ENCODE measurements around the gene GPR31. TPM values are rescaled to one million over a fixed set of nuclear protein-coding genes. Genes with fewer than 3 reads are reported as not detected.

Gene GPR31
- polyA plus RNA-seq, 1 of the 3 experiments (the other 2 are of a cell fraction): not detected

DNA sequence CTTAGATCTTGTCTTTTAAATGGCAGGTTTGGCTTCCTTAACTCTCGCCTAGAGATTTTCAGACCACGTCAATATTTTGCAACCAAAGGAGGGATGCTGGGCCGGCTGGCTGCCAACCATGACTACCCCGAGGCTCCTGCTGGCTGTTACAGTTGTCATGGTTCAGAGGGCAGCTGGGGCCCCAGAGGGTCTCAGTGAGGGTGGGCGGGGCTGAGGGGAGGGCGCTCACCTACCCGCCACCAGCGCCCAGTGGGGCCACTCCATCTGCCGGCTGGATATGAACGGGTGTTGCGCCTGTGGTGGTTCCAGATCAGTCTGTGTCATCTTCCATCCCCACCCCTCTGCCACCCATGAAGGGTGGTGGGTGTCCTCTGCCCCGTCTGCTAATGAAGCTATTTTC is 12.3 kb downstream of the GPR31 start:
- H4K20me1 ChIP-seq (ENCODE audit: insufficient read depth): no peaks in the 10 kb centered on the region
- no peak overlapping the region for H3K27ac ChIP-seq (ENCODE audit: low read depth in 2 of 2, low read length in 1 of 2)
- no peak overlapping the region for H3K9ac ChIP-seq
- H3K4me2 ChIP-seq: no peak overlapping the region
- TF ChIP-seq USF1 (IDR thresholded peaks at IDR 0.05; ENCODE audit: borderline replicate concordance, low read depth) (no peak), TCF12 (IDR thresholded peaks at IDR 0.05) (no peak), SMC3 (IDR thresholded peaks at IDR 0.05; ENCODE audit: low read depth, low read length) (no peak), FOXM1 (IDR thresholded peaks at IDR 0.05; ENCODE audit: low read depth) (no peak), FOXJ3 (CRISPR knock-in tag; IDR thresholded peaks at IDR 0.05) (no peak), MAX (IDR thresholded peaks at IDR 0.05; ENCODE audit: low read depth) (no peak)
- DNase-seq: no peak
- ChIA-PET POLR2A (no interaction called here), CTCF (interaction anchor here (0.6 to 1.6 kb wide), 4 partner anchors 51 to 370 kb away, joined by 3 to 11 read pairs (median 5); no protein-coding TSS in a partner anchor)
- no peaks in the 10 kb centered on the region for H3K9me3 ChIP-seq
- H3K9me2 ChIP-seq: no peaks in the 10 kb centered on the region
- no peak overlapping the region for H3K4me3 ChIP-seq (ENCODE audit: low read depth in 2 of 2, low read length in 1 of 2)
- H3F3A ChIP-seq (replicated peaks; ENCODE audit: insufficient read depth): no peaks in the 10 kb centered on the region
- 61% methylated on average over 6 of the region's 12 CpGs for WGBS (ENCODE audit: low lambda C conversion rate)
- no peaks in the 10 kb centered on the region for H3K79me2 ChIP-seq (ENCODE audit: insufficient read depth)
- peaks cover 0 to 3% of the 10 kb centered on the region in 2 experiments; a peak in 1 of 4 replicates for H3K4me1 ChIP-seq (ENCODE audit: control insufficient read depth in 1 of 2, insufficient read depth in 2 of 2, low read depth in 1 of 2, low read length in 1 of 2)
- H3K27me3 ChIP-seq (ENCODE audit: insufficient read depth): 0 out of 2 replicates have a peak, but pooled peaks cover 4% of the 10 kb centered on the region
- H2AFZ ChIP-seq (ENCODE audit: low read depth): no peak overlapping the region
- H3K36me3 ChIP-seq (replicated peaks in 1 of 2; ENCODE audit: control insufficient read depth in 1 of 2, insufficient read depth in 2 of 2, low read length in 1 of 2): no peaks in the 10 kb centered on the region

DNA sequence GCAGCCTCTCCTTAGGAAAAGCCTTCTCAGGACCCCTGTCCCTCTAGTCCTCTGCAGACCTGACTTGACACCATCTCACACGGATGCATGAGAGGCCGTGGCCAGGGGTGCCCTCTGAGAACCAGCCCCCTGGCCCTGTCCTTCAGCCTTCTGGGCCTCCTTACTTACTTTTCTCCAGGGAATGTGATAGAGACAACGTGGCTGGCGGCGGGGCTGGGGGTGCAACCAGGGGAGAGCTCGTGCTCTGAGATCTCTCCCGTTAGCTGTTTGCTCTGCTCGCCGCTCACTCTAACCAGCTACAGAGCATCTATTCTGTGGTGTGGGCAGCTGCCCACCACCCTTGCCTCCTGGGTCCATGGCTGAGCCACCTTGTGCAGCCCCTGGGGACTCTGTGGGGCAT is 14.7 kb downstream of the GPR31 start:
- no peak for DNase-seq
- no peak overlapping the region for H2AFZ ChIP-seq (ENCODE audit: low read depth)
- no peaks in the 10 kb centered on the region for H4K20me1 ChIP-seq (ENCODE audit: insufficient read depth)
- H3K9me2 ChIP-seq: no peaks in the 10 kb centered on the region
- TF ChIP-seq GATA2 (CRISPR knock-in tag; IDR thresholded peaks at IDR 0.05): no peak
- TF ChIP-seq MEF2A (IDR thresholded peaks at IDR 0.05; ENCODE audit: borderline replicate concordance, low read depth): no peak
- TF ChIP-seq TAF1 (IDR thresholded peaks at IDR 0.05; ENCODE audit: borderline replicate concordance, low read depth, low read length): no peak
- TF ChIP-seq GABPA (IDR thresholded peaks at IDR 0.05; ENCODE audit: low read depth): no peak
- TF ChIP-seq ZBTB33 (IDR thresholded peaks at IDR 0.05; ENCODE audit: borderline replicate concordance, low read depth): no peak
- no peak for TF ChIP-seq JUND (IDR thresholded peaks at IDR 0.05)
- no peak for TF ChIP-seq RXRA (IDR thresholded peaks at IDR 0.05; ENCODE audit: borderline replicate concordance, low read depth)
- TF ChIP-seq, protein P1, sequence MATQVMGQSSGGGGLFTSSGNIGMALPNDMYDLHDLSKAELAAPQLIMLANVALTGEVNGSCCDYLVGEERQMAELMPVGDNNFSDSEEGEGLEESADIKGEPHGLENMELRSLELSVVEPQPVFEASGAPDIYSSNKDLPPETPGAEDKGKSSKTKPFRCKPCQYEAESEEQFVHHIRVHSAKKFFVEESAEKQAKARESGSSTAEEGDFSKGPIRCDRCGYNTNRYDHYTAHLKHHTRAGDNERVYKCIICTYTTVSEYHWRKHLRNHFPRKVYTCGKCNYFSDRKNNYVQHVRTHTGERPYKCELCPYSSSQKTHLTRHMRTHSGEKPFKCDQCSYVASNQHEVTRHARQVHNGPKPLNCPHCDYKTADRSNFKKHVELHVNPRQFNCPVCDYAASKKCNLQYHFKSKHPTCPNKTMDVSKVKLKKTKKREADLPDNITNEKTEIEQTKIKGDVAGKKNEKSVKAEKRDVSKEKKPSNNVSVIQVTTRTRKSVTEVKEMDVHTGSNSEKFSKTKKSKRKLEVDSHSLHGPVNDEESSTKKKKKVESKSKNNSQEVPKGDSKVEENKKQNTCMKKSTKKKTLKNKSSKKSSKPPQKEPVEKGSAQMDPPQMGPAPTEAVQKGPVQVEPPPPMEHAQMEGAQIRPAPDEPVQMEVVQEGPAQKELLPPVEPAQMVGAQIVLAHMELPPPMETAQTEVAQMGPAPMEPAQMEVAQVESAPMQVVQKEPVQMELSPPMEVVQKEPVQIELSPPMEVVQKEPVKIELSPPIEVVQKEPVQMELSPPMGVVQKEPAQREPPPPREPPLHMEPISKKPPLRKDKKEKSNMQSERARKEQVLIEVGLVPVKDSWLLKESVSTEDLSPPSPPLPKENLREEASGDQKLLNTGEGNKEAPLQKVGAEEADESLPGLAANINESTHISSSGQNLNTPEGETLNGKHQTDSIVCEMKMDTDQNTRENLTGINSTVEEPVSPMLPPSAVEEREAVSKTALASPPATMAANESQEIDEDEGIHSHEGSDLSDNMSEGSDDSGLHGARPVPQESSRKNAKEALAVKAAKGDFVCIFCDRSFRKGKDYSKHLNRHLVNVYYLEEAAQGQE (IDR thresholded peaks at IDR 0.05; ENCODE audit: low read depth, low read length): no peak
- no peak for TF ChIP-seq NFIC (IDR thresholded peaks at IDR 0.05; ENCODE audit: borderline replicate concordance)
- no peak for TF ChIP-seq TCF12 (IDR thresholded peaks at IDR 0.05)
- no peak for TF ChIP-seq POLR2AphosphoS5 (IDR thresholded peaks at IDR 0.05; ENCODE audit: low read depth, low read length)
- no peak for TF ChIP-seq USF1 (IDR thresholded peaks at IDR 0.05; ENCODE audit: borderline replicate concordance, low read depth)
- no peak for TF ChIP-seq FOSL2 (IDR thresholded peaks at IDR 0.05; ENCODE audit: borderline replicate concordance, low read depth)
- no peak for TF ChIP-seq MXI1 (IDR thresholded peaks at IDR 0.05; ENCODE audit: low read depth, low read length)
- WGBS (ENCODE audit: low lambda C conversion rate): 53% methylated on average over 7 of the region's 9 CpGs
- no peaks in the 10 kb centered on the region for H3K79me2 ChIP-seq (ENCODE audit: insufficient read depth)
- ChIA-PET CTCF (interaction anchor here (0.7 to 7.6 kb wide), 10 partner anchors 9 to 368 kb away, joined by 3 to 79 read pairs (median 9); partner anchors contain the start of gene CCR6), POLR2A (no interaction called here)
- no peaks in the 10 kb centered on the region for H3K36me3 ChIP-seq (replicated peaks in 1 of 2; ENCODE audit: control insufficient read depth in 1 of 2, insufficient read depth in 2 of 2, low read length in 1 of 2)
- peaks cover 0 to 3% of the 10 kb centered on the region in 2 experiments; a peak in 1 of 4 replicates for H3K4me1 ChIP-seq (ENCODE audit: control insufficient read depth in 1 of 2, insufficient read depth in 2 of 2, low read depth in 1 of 2, low read length in 1 of 2)
- no peak overlapping the region for H3K4me3 ChIP-seq (ENCODE audit: low read depth in 2 of 2, low read length in 1 of 2)
- H3K27me3 ChIP-seq (ENCODE audit: insufficient read depth): 0 out of 2 replicates have a peak, but pooled peaks cover 5% of the 10 kb centered on the region
- no peak overlapping the region for H3K27ac ChIP-seq (ENCODE audit: low read depth in 2 of 2, low read length in 1 of 2)
- H3F3A ChIP-seq (replicated peaks; ENCODE audit: insufficient read depth): no peaks in the 10 kb centered on the region
- H3K9ac ChIP-seq: no peak overlapping the region
- H3K9me3 ChIP-seq: no peaks in the 10 kb centered on the region
- H3K4me2 ChIP-seq: no peak overlapping the region

Data from SK-N-SH (cell line).